Measurements from ENCODE around the gene IKBIP.

IKBIP gene

DNA sequence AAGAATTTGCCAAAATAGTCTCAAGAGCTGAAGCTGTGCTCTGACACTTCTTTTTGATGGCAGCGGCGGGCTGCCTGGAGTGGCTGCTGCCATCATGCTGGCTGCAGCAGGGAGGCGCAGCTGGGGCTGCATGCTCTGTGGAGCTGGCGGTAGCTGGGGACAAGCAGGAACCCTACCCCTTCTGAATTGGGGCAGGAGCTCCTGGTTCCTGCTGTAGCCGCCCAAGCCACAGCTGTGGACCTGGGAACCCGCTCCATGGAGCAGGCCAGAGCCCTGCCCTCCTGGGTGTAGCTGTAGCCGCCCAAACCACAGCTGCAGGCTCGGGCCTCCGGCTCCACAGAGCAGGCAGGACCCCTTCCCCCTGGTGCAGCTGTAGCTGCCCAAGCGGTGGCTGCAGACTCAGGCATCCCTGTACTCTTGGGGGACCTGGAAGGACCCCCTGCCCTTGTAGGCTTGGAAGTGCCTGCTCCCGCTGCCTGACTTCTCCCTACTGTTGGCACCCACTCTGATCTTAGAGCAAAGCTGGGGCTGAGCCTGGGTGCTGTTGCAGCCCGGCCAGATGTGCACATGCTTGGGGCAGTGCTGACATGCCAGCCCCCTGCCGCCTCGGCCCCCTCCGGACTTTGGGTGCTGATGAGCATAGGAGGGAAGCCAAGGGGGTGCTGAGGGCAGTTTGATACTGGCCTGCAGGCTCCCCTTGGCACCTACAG lies 33.8 kb upstream of the IKBIP start:
- ATAC-seq (ENCODE audit: insufficient read depth, low read depth): no peak
- Histone ChIP-seq H2AFZ (ENCODE audit: low read depth, low read length) (no peak overlapping the region), H3K79me2 (ENCODE audit: insufficient read depth, low read length) (no peaks in the 10 kb centered on the region), H3K9ac (ENCODE audit: low read depth, low read length) (no peak overlapping the region), H3K27ac (ENCODE audit: low read length) (no peak overlapping the region), H3K4me1 (ENCODE audit: insufficient read depth, low read length) (no peaks in the 10 kb centered on the region), H4K20me1 (ENCODE audit: insufficient read depth, low read length) (no peaks in the 10 kb centered on the region), H3K27me3 (ENCODE audit: insufficient read depth, low read length, poor library complexity) (no peaks in the 10 kb centered on the region), H3K4me2 (ENCODE audit: insufficient read depth, low read length) (no peak overlapping the region), H3K36me3 (ENCODE audit: insufficient read depth, low read length) (peaks cover 57% of the 10 kb centered on the region), H3K4me3 (ENCODE audit: low read depth in 1 of 2, low read length in 2 of 2) (no peak overlapping the region), H3K9me3 (ENCODE audit: insufficient read depth, low read length, severe bottlenecking) (no peaks in the 10 kb centered on the region)
- no peak for DNase-seq
- no peak for TF ChIP-seq EZH2 (IDR thresholded peaks at IDR 0.05; ENCODE audit: borderline replicate concordance, low read depth, low read length, severe bottlenecking)
- TF ChIP-seq, protein P1, sequence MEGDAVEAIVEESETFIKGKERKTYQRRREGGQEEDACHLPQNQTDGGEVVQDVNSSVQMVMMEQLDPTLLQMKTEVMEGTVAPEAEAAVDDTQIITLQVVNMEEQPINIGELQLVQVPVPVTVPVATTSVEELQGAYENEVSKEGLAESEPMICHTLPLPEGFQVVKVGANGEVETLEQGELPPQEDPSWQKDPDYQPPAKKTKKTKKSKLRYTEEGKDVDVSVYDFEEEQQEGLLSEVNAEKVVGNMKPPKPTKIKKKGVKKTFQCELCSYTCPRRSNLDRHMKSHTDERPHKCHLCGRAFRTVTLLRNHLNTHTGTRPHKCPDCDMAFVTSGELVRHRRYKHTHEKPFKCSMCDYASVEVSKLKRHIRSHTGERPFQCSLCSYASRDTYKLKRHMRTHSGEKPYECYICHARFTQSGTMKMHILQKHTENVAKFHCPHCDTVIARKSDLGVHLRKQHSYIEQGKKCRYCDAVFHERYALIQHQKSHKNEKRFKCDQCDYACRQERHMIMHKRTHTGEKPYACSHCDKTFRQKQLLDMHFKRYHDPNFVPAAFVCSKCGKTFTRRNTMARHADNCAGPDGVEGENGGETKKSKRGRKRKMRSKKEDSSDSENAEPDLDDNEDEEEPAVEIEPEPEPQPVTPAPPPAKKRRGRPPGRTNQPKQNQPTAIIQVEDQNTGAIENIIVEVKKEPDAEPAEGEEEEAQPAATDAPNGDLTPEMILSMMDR (IDR thresholded peaks at IDR 0.05; ENCODE audit: borderline replicate concordance, extremely low read depth, low read length, poor library complexity, severe bottlenecking): no peak

DNA sequence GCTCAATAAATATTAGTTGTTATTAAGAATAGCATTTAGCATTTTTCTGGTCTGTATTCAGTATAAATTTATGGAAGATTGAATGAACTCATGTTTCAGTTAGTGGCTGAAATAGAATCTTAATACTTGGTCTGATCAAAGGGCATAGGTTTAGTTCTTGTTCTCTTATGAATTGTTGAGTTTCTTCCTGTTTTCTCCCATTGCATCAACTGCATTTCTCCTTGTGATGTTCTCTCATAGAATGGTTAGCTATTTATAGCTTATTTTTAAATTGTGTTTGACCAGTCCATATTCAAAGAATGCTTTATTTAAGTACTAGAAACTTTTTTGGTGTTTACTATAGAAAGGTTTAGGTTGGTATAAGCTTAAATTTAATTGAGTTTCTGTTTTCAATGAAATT lies 30.3 kb upstream of the IKBIP start:
- no peak overlapping the region for H3K27ac ChIP-seq (ENCODE audit: low read length)
- H3K4me3 ChIP-seq (ENCODE audit: low read depth in 1 of 2, low read length in 2 of 2): no peak overlapping the region
- H3K79me2 ChIP-seq (ENCODE audit: insufficient read depth, low read length): no peaks in the 10 kb centered on the region
- no peaks in the 10 kb centered on the region for H3K27me3 ChIP-seq (ENCODE audit: insufficient read depth, low read length, poor library complexity)
- H3K9me3 ChIP-seq (ENCODE audit: insufficient read depth, low read length, severe bottlenecking): no peaks in the 10 kb centered on the region
- H3K9ac ChIP-seq (ENCODE audit: low read depth, low read length): no peak overlapping the region
- H4K20me1 ChIP-seq (ENCODE audit: insufficient read depth, low read length): no peaks in the 10 kb centered on the region
- no peak overlapping the region for H2AFZ ChIP-seq (ENCODE audit: low read depth, low read length)
- TF ChIP-seq, protein P1 (IDR thresholded peaks at IDR 0.05; ENCODE audit: borderline replicate concordance, extremely low read depth, low read length, poor library complexity, severe bottlenecking): no peak
- no peak for TF ChIP-seq EZH2 (IDR thresholded peaks at IDR 0.05; ENCODE audit: borderline replicate concordance, low read depth, low read length, severe bottlenecking)
- DNase-seq (no peak), ATAC-seq (ENCODE audit: insufficient read depth, low read depth) (no peak)
- H3K4me2 ChIP-seq (ENCODE audit: insufficient read depth, low read length): no peak overlapping the region
- no peaks in the 10 kb centered on the region for H3K4me1 ChIP-seq (ENCODE audit: insufficient read depth, low read length)
- H3K36me3 ChIP-seq (ENCODE audit: insufficient read depth, low read length): peaks cover 42% of the 10 kb centered on the region

DNA sequence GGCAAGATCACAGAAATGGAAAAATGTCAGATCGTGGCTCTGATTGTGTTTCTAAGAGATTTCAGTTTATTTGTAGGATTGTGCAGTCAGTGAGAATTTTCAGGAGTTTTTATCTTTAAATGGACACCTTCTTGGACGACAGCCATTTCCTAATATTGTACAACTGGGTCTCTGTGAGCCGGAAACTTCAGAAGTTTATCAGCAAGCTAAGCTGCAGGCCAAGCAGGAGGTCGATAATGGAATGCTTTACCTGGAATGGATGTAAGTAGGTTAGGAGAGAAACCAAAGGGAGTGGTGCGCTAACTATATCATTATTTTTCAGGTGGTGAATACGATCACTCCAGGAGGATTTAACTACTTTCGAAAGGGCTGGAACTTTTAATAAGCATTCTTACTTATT lies 26.9 kb upstream of the IKBIP start:
- Histone ChIP-seq H3K79me2 (ENCODE audit: insufficient read depth, low read length) (no peaks in the 10 kb centered on the region), H3K36me3 (ENCODE audit: insufficient read depth, low read length) (peaks cover 38% of the 10 kb centered on the region), H3K27ac (ENCODE audit: low read length) (no peak overlapping the region), H2AFZ (ENCODE audit: low read depth, low read length) (no peak overlapping the region), H3K4me1 (ENCODE audit: insufficient read depth, low read length) (no peaks in the 10 kb centered on the region), H3K4me2 (ENCODE audit: insufficient read depth, low read length) (no peak overlapping the region), H3K27me3 (ENCODE audit: insufficient read depth, low read length, poor library complexity) (no peaks in the 10 kb centered on the region), H3K9me3 (ENCODE audit: insufficient read depth, low read length, severe bottlenecking) (no peaks in the 10 kb centered on the region), H3K4me3 (ENCODE audit: low read depth in 1 of 2, low read length in 2 of 2) (no peak overlapping the region), H3K9ac (ENCODE audit: low read depth, low read length) (no peak overlapping the region), H4K20me1 (ENCODE audit: insufficient read depth, low read length) (no peaks in the 10 kb centered on the region)
- no peak for ATAC-seq (ENCODE audit: insufficient read depth, low read depth)
- TF ChIP-seq, protein P1 (IDR thresholded peaks at IDR 0.05; ENCODE audit: borderline replicate concordance, extremely low read depth, low read length, poor library complexity, severe bottlenecking): no peak
- no peak for TF ChIP-seq EZH2 (IDR thresholded peaks at IDR 0.05; ENCODE audit: borderline replicate concordance, low read depth, low read length, severe bottlenecking)
- no peak for DNase-seq

Data from DND-41 (cell line).